Measurements from ENCODE around the gene AQP6. TPM values are rescaled to one million over a fixed set of nuclear protein-coding genes. Genes with fewer than 3 reads are reported as not detected.
"Not testable (repeated sequence)": the region's sequence is repeated elsewhere in the genome, so short reads cannot be mapped to it uniquely, and the experiment has no call there.

AQP6 gene
- total RNA-seq, 1 experiment from 2014 or later: 0.31 TPM

GRCh38 chr12:49985981-49986380, 13.2 kb downstream of the AQP6 start:
- no peak for ATAC-seq
- intact Hi-C loops (cut with micrococcal nuclease; ENCODE audit: unreplicated experiment) (no loop called here), in situ Hi-C loops (cut with HindIII; ENCODE audit: low pct_unique_long_range_greater_than_20kb, low sequenced_read_pairs) (no loop called here)

DNA sequence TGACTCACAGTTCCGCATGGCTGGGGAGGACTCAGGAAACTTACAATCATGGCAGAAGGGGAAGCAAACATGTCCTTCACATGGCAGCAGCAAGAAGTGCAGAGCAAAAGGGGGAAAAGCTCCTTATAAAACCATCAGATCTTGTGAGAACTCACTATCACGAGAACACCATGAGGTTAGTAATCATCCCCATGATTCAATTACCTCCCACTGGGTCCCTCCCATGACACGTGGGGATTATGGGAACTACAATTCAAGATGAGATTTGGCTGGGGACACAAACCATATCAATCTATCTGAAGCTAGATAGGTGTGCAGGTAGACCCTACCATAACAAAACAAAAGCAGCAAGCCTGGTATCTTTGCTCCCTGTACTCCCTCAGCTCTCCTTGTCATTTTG, 13.7 kb downstream of the AQP6 start:
- H3K27me3 ChIP-seq (ENCODE audit: control insufficient read depth, insufficient read depth, low read length); H3K4me1 ChIP-seq (ENCODE audit: control insufficient read depth, insufficient read depth, low read length); ATAC-seq; BruUV-seq (replicated peaks); POLR2A ChIA-PET; H3K9me3 ChIP-seq (ENCODE audit: control insufficient read depth, insufficient read depth, low read depth, low read length); intact Hi-C loops (cut with micrococcal nuclease; ENCODE audit: unreplicated experiment); H3K4me3 ChIP-seq (ENCODE audit: low read depth in 2 of 2, low read length in 2 of 2); DNase-seq (ENCODE audit: low read depth, low spot score); in situ Hi-C loops (cut with HindIII; ENCODE audit: low pct_unique_long_range_greater_than_20kb, low sequenced_read_pairs); CTCF ChIA-PET; H3K27ac ChIP-seq (ENCODE audit: low read length): not testable (repeated sequence)
- H3K36me3 ChIP-seq (ENCODE audit: control insufficient read depth, insufficient read depth, low read length): peaks cover 26% of the 10 kb centered on the region

More at GRCh38 chr12:49985981-49986380, 13.2 kb downstream of the AQP6 start:
- no peak for DNase-seq (ENCODE audit: low read depth, low spot score)
- H3K27me3 ChIP-seq (ENCODE audit: control insufficient read depth, insufficient read depth, low read length): no peaks in the 10 kb centered on the region
- peaks cover 23% of the 10 kb centered on the region for H3K36me3 ChIP-seq (ENCODE audit: control insufficient read depth, insufficient read depth, low read length)
- ChIA-PET POLR2A (no interaction called here), CTCF (interaction anchor here (0.6 kb wide), 1 partner anchor 53 kb away, joined by 4 read pairs; no protein-coding TSS in a partner anchor)
- no peak overlapping the region for H3K4me3 ChIP-seq (ENCODE audit: low read depth in 2 of 2, low read length in 2 of 2)
- TF ChIP-seq TCF7L2 (IDR thresholded peaks at IDR 0.05; ENCODE audit: low read depth, low read length): no peak
- TF ChIP-seq, protein P1, sequence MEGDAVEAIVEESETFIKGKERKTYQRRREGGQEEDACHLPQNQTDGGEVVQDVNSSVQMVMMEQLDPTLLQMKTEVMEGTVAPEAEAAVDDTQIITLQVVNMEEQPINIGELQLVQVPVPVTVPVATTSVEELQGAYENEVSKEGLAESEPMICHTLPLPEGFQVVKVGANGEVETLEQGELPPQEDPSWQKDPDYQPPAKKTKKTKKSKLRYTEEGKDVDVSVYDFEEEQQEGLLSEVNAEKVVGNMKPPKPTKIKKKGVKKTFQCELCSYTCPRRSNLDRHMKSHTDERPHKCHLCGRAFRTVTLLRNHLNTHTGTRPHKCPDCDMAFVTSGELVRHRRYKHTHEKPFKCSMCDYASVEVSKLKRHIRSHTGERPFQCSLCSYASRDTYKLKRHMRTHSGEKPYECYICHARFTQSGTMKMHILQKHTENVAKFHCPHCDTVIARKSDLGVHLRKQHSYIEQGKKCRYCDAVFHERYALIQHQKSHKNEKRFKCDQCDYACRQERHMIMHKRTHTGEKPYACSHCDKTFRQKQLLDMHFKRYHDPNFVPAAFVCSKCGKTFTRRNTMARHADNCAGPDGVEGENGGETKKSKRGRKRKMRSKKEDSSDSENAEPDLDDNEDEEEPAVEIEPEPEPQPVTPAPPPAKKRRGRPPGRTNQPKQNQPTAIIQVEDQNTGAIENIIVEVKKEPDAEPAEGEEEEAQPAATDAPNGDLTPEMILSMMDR (IDR thresholded peaks at IDR 0.05): no peak
- no peak for TF ChIP-seq SIN3A (IDR thresholded peaks at IDR 0.05; ENCODE audit: borderline replicate concordance, insufficient read depth, low read depth, low read length)
- no peak for TF ChIP-seq POLR2AphosphoS5 (IDR thresholded peaks at IDR 0.05; ENCODE audit: low read depth, low read length)
- TF ChIP-seq REST (IDR thresholded peaks at IDR 0.05; ENCODE audit: insufficient read depth in 1 of 2, low read depth in 2 of 2, low read length in 1 of 2): no peak
- peaks cover 4% of the 10 kb centered on the region for H3K4me1 ChIP-seq (ENCODE audit: control insufficient read depth, insufficient read depth, low read length)
- no peaks in the 10 kb centered on the region for H3K9me3 ChIP-seq (ENCODE audit: control insufficient read depth, insufficient read depth, low read depth, low read length)
- no peak overlapping the region for H3K27ac ChIP-seq (ENCODE audit: low read length)
- no TSS peak for BruUV-seq (replicated peaks)

DNA sequence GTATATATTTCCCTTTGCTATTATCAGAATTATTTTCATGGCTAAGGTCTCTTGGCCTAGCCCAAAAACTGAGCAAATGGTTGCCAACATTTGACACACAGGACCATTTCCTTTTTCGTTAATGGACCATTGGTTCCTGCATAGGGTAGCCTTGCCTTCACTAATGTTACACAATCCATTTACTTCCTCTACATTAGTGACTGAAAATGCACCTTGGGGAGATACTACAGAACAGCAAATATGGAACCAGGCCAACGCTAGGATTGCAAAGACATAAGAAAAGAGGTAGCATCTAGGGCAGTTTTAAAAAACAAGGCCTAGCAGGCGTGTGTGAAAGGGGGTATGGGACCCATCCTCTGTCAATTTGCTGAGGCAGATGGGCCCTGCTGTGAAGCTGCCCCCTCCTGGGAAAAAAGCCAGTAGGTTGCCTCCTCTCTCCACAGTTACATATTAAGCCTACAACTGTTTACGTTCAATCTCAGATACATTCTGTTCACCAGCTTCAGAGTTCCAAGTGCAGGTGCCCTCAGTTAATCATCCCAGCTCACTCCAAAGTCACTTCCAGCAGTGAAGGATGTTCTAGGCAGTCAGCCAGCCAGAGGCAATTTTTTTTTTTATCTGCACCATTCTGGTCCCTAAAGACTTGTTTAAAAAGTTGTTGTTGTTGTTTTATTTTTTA, 15.0 kb downstream of the AQP6 start:
- CTCF ChIA-PET: interaction anchor here (0.7 kb wide), 1 partner anchor 25 kb away, joined by 3 read pairs; no protein-coding TSS in a partner anchor
- no peak overlapping the region for H3K27ac ChIP-seq (ENCODE audit: low read length)
- BruUV-seq (replicated peaks): no TSS peak
- H3K4me1 ChIP-seq (ENCODE audit: control insufficient read depth, insufficient read depth, low read length): peaks cover 4% of the 10 kb centered on the region
- no peaks in the 10 kb centered on the region for H3K9me3 ChIP-seq (ENCODE audit: control insufficient read depth, insufficient read depth, low read depth, low read length)
- peaks cover 37% of the 10 kb centered on the region for H3K36me3 ChIP-seq (ENCODE audit: control insufficient read depth, insufficient read depth, low read length)
- TF ChIP-seq POLR2AphosphoS5 (IDR thresholded peaks at IDR 0.05; ENCODE audit: low read depth, low read length): no peak
- TF ChIP-seq, protein P1 (IDR thresholded peaks at IDR 0.05): no peak
- TF ChIP-seq REST (IDR thresholded peaks at IDR 0.05; ENCODE audit: insufficient read depth in 1 of 2, low read depth in 2 of 2, low read length in 1 of 2): no peak
- POLR2A ChIA-PET: no interaction called here
- intact Hi-C loops (cut with micrococcal nuclease; ENCODE audit: unreplicated experiment) (no loop called here), in situ Hi-C loops (cut with HindIII; ENCODE audit: low pct_unique_long_range_greater_than_20kb, low sequenced_read_pairs) (no loop called here)
- no peak overlapping the region for H3K4me3 ChIP-seq (ENCODE audit: low read depth in 2 of 2, low read length in 2 of 2)
- H3K27me3 ChIP-seq (ENCODE audit: control insufficient read depth, insufficient read depth, low read length): no peaks in the 10 kb centered on the region
- no peak for DNase-seq (ENCODE audit: low read depth, low spot score)
- ATAC-seq: no peak

Data from Panc1 (cell line).